ENCODE data around the gene P3H3. TPM values are rescaled to one million over a fixed set of nuclear protein-coding genes. Genes with fewer than 3 reads are reported as not detected.

P3H3 gene
- total RNA-seq, 1 experiment from 2014 or later = 25.6 TPM

DNA sequence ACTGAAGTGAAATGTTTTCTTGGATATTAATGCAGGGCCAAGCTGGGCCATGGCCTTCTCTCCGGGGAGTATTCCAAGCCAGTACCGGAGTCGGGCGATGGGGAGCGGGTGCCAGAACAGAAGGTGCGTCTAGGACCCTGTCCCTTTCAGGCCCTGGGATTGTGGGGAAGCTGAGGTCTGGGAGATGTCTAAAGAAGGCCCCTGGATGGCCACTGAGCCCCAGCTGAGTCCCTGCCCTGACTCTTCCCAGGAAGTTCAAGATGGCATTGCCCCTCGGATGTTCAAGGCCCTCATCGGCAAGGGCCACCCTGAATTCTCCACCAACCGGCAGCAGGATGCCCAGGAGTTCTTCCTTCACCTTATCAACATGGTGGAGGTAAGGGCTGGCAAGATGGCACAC is 31.9 kb downstream of the P3H3 start:
- CTCF ChIA-PET = no interaction called here
- TF ChIP-seq, protein P1, sequence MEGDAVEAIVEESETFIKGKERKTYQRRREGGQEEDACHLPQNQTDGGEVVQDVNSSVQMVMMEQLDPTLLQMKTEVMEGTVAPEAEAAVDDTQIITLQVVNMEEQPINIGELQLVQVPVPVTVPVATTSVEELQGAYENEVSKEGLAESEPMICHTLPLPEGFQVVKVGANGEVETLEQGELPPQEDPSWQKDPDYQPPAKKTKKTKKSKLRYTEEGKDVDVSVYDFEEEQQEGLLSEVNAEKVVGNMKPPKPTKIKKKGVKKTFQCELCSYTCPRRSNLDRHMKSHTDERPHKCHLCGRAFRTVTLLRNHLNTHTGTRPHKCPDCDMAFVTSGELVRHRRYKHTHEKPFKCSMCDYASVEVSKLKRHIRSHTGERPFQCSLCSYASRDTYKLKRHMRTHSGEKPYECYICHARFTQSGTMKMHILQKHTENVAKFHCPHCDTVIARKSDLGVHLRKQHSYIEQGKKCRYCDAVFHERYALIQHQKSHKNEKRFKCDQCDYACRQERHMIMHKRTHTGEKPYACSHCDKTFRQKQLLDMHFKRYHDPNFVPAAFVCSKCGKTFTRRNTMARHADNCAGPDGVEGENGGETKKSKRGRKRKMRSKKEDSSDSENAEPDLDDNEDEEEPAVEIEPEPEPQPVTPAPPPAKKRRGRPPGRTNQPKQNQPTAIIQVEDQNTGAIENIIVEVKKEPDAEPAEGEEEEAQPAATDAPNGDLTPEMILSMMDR (IDR thresholded peaks at IDR 0.05; ENCODE audit: insufficient read depth in 1 of 2, low read depth in 1 of 2, low read length in 1 of 2, severe bottlenecking in 1 of 2, unreplicated experiment in 1 of 2) = no peak
- H3K36me3 ChIP-seq (ENCODE audit: control insufficient read depth, insufficient read depth, low read length) = peaks cover 20% of the 10 kb centered on the region

GRCh38 chr12:6860942-6861341 is 32.7 kb downstream of the P3H3 start:
- Histone ChIP-seq H3K36me3 (ENCODE audit: control insufficient read depth, insufficient read depth, low read length) (peaks cover 21% of the 10 kb centered on the region), H3K9me3 (no peaks in the 10 kb centered on the region), H3K4me3 (ENCODE audit: low read depth, low read length) (no peak overlapping the region), H3K27me3 (replicated peaks; ENCODE audit: control insufficient read depth, insufficient read depth, low read length) (no peaks in the 10 kb centered on the region), H3K4me1 (no peaks in the 10 kb centered on the region)
- Mint-ChIP-seq H3K27me3 (ENCODE audit: insufficient read depth, unreplicated experiment) (no peaks in the 10 kb centered on the region), H3K27ac (ENCODE audit: unreplicated experiment) (no peak overlapping the region), H3K4me1 (ENCODE audit: low read depth, unreplicated experiment) (no peaks in the 10 kb centered on the region), H3K9me3 (ENCODE audit: unreplicated experiment) (no peaks in the 10 kb centered on the region), H3K4me3 (ENCODE audit: unreplicated experiment) (no peak overlapping the region), H3K36me3 (ENCODE audit: insufficient read depth, unreplicated experiment) (peaks cover 96% of the 10 kb centered on the region)
- CTCF ChIA-PET = interaction anchor here (0.9 kb wide), 1 partner anchor 9 kb away, joined by 5 read pairs; the partner anchor contains the start of gene USP5
- TF ChIP-seq, protein P1 (IDR thresholded peaks at IDR 0.05; ENCODE audit: insufficient read depth in 1 of 2, low read depth in 1 of 2, low read length in 1 of 2, severe bottlenecking in 1 of 2, unreplicated experiment in 1 of 2) = no peak
- no TSS peak for BruUV-seq (replicated peaks)
- no peak for DNase-seq
- POLR2A ChIA-PET = no interaction called here
- intact Hi-C loops (cut with micrococcal nuclease; ENCODE audit: unreplicated experiment) = no loop called here

More for the DNA sequence above, 31.9 kb downstream of the P3H3 start:
- Mint-ChIP-seq H3K27me3 (ENCODE audit: insufficient read depth, unreplicated experiment) (no peaks in the 10 kb centered on the region), H3K27ac (ENCODE audit: unreplicated experiment) (no peak overlapping the region), H3K4me1 (ENCODE audit: low read depth, unreplicated experiment) (no peaks in the 10 kb centered on the region), H3K9me3 (ENCODE audit: unreplicated experiment) (no peaks in the 10 kb centered on the region), H3K36me3 (ENCODE audit: insufficient read depth, unreplicated experiment) (peaks cover 93% of the 10 kb centered on the region), H3K4me3 (ENCODE audit: unreplicated experiment) (no peak overlapping the region)
- no TSS peak for BruUV-seq (replicated peaks)
- intact Hi-C loops (cut with micrococcal nuclease; ENCODE audit: unreplicated experiment) = no loop called here
- POLR2A ChIA-PET = no interaction called here
- no peaks in the 10 kb centered on the region for H3K4me1 ChIP-seq
- H3K9me3 ChIP-seq = no peaks in the 10 kb centered on the region
- H3K4me3 ChIP-seq (ENCODE audit: low read depth, low read length) = no peak overlapping the region
- no peaks in the 10 kb centered on the region for H3K27me3 ChIP-seq (replicated peaks; ENCODE audit: control insufficient read depth, insufficient read depth, low read length)
- no peak for DNase-seq

DNA sequence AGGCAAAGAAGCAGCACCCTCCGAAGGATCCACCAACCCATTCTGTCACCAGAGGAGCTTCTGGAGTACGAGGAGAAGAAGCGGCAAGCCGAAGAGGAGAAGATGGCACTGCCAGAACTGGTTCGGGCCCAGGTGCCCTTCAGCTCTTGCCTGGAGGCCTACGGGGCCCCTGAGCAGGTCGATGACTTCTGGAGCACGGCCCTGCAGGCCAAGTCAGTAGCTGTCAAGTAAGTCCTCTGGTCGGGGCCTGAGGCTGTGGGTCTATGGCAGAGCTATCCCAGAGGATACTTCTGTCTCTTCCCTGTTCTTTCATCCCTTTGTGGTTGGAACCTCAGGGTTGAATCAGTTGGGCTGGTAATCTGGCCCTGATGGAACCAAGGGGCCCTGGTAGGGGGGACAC is 33.2 kb downstream of the P3H3 start:
- no peak overlapping the region for H3K4me3 ChIP-seq (ENCODE audit: low read depth, low read length)
- Mint-ChIP-seq H3K27me3 (ENCODE audit: insufficient read depth, unreplicated experiment) (no peaks in the 10 kb centered on the region), H3K4me1 (ENCODE audit: low read depth, unreplicated experiment) (peaks cover 1% of the 10 kb centered on the region), H3K27ac (ENCODE audit: unreplicated experiment) (no peak overlapping the region), H3K4me3 (ENCODE audit: unreplicated experiment) (no peak overlapping the region), H3K9me3 (ENCODE audit: unreplicated experiment) (no peaks in the 10 kb centered on the region), H3K36me3 (ENCODE audit: insufficient read depth, unreplicated experiment) (peaks cover 98% of the 10 kb centered on the region)
- TF ChIP-seq, protein P1 (IDR thresholded peaks at IDR 0.05; ENCODE audit: insufficient read depth in 1 of 2, low read depth in 1 of 2, low read length in 1 of 2, severe bottlenecking in 1 of 2, unreplicated experiment in 1 of 2) = no peak
- ChIA-PET POLR2A (no interaction called here), CTCF (interaction anchor here (0.9 kb wide), 1 partner anchor 9 kb away, joined by 5 read pairs; the partner anchor contains the start of gene USP5)
- H3K9me3 ChIP-seq = no peaks in the 10 kb centered on the region
- intact Hi-C loops (cut with micrococcal nuclease; ENCODE audit: unreplicated experiment) = no loop called here
- no peak for DNase-seq
- no TSS peak for BruUV-seq (replicated peaks)
- no peaks in the 10 kb centered on the region for H3K4me1 ChIP-seq
- H3K36me3 ChIP-seq (ENCODE audit: control insufficient read depth, insufficient read depth, low read length) = peaks cover 20% of the 10 kb centered on the region
- H3K27me3 ChIP-seq (replicated peaks; ENCODE audit: control insufficient read depth, insufficient read depth, low read length) = no peaks in the 10 kb centered on the region
